HG02970 (cell line): Measurements from ENCODE around the gene MCTP2.
"Not testable (repeated sequence)": the region's sequence is repeated elsewhere in the genome, so short reads cannot be mapped to it uniquely, and the experiment has no call there.

Experiments
- ATAC-seq: cut with Tn5 transposase; IDR thresholded peaks from one replicate; pipeline ENCODE4 v1.9.1; 2021; ENCODE audit warnings: mild to moderate bottlenecking, moderate library complexity, moderate number of reproducible peaks; ENCODE audit not compliant: unreplicated experiment, low FRiP score

MCTP2 gene

DNA sequence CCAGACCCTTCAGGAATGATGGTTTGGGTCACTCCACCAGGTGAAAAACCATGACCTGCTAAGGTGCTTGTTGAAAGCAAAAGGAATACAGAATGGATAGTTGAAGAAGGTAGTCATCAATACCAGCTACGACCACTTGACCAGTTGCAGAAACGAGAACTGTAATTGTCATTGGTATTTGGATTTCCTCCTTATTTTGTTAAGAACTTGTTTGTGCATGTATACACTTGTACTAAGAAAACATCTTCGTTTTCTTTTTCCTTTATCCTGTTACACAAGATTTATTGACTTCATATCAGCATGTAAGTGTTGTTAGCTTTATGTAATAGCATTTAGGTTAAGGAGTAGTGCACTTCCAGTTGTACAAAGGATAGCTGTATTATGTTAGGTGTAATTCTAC is 261.8 kb downstream of the MCTP2 start:
- no peak for ATAC-seq

DNA sequence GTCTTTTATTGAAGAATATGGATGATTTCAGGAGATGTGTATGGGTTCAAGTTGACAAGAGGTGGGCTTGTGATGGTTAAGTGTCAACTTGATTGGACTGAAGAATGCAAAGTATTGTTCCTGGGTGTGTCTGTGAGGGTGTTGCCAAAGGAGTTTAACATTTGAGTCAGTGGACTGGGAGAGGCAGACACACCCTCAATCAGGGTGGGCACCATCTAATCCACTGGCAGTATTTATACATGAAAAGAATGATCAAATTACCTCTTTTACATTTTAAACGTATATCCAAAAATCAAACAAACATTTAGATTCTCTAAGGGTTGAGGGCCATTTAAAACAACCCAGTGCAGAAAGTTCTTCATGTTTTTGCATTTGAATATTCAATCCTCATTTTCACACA is 262.2 kb downstream of the MCTP2 start:
- ATAC-seq, result not testable (repeated sequence)

DNA sequence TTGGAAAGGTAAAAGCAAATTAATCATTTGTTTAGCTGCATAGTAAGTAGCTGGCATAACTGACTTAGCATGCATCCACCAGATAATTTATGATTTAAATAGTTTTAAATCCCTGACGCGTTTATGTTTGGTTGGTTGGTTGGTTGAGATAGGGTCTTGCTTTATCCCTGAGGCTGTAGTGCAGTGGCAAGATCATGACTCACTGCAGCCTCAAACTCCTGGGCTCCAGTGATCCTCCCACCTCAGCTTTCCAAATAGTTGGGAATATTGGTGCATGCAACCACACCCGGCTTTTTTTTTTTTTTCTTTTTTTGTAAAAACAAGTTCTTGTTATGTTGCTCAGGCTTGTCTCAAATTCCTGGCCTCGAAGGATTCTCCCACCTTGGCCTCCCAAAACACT is 263.4 kb downstream of the MCTP2 start:
- ATAC-seq, result no peak

DNA sequence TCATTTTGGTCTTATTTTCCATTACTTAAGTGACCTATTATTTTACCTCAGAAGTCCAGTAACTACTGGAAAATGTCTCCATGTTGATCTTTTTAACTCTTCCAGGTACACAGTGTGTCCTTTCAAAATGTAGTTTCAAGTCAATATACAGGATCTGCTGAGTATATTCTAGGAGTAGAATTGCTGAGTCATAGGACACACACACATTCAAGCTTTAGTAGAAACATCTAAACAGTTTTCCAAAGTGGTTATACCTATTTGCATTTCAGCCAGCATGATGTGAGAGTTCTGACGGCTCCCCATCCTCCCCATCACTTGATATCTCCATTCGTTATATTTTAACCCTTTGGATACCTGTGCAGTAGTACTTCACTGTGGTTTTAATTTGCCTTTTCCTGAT is 271.9 kb downstream of the MCTP2 start:
- no peak for ATAC-seq

DNA sequence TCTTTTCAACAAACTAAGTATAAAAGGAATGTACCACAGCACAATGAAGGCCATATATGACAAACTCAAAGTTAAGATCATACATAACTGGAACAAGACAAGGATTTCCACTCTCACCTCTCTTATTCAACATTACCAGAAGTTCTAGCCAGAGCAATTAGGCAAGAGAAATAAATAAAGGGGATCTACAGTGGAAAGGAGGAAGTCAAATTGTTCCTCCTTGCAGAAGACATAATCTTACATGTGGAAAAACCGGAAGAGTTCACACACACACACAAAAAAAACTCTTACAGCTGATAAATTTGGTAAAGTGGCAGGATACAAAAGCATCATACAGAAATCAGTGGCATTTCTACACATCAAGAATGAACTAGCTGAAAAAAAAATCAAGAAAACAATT is 277.9 kb downstream of the MCTP2 start:
- no peak for ATAC-seq

DNA sequence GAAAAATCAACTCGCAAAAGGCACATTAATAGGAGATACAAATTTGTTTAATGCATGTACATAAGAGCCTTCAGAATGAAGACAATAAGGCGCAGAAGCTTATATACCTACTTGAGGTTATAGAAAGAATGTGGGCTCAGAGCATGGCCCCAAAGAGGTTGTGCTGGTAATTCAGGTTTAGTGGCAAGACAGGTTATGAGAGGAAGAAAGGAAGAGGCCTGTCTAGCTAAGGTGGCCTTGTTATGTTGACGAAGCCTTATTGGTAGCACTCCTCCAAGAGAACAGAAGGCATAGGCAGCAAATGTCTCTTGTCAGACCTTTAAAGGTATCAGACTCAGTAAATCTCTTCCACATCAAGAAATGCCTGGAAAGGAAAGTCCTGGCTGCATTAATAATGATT is 290.8 kb downstream of the MCTP2 start:
- ATAC-seq, result no peak

DNA sequence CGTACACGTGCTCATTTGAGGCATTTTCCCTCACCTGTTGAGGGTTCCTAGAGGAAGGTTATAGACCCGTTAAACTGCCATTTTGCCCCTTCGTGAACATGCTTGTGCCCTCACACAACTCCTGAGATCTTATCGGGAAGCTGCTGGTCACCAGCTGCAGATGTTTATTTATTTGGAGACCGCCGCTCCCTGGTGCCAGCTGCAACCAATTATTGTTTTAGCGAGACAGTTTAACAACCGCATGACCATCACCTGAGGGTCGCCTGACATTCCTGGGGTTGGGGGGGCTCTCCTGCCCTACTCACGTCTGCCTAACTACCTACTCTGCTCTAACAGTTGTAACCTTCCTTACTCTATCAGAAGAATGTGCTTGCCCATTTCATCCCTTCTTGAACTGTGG is 292.5 kb downstream of the MCTP2 start:
- no peak for ATAC-seq

DNA sequence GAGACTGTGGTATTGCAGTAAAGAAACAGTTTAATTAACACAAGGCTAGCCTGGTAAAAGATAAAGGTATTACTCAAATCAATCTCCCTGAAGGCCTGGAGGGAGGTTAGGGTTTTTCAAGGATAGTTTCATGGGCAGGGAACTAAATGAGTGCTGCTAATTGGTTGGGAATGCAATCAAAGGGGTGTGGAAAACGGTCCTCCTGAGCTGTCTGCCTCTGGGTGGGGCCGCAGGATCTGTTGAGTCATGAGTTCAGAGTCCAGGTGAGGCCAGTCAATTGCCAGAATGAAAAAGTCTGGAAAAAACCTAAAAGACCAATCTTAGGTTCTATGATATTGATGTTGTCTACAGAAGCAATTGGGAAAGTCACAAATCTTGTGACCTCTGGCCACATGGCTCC is 293.2 kb downstream of the MCTP2 start:
- ATAC-seq, result no peak

DNA sequence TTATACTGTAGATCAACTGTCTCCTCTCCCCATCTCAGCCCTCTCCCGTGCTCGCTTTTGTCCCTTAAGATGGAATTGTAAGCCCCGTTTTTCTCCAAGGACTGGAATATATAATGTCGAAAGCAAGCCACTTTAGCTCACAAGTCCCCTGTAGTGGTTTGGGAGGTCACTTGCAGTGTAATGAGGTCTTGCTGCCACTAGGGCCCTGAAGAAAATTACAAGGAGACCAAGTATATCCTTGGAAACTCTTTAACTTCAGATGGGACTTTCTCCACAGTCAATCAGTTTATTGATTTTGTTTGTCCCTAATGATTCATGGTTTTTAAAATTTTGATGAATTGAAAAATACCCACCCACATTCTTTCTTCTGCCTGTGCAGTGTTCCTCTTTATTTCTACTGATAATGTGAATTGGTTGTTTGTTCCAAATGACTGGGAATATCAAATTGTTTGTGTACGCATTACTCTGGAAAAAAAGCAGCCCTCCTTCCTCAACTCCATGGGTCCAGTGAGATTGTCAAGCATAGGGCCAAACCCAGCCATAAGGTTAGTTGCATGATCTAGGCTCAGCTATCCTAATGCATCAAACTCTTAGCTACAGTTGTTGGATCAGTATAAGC is 294.8 kb downstream of the MCTP2 start:
- ATAC-seq, result no peak

DNA sequence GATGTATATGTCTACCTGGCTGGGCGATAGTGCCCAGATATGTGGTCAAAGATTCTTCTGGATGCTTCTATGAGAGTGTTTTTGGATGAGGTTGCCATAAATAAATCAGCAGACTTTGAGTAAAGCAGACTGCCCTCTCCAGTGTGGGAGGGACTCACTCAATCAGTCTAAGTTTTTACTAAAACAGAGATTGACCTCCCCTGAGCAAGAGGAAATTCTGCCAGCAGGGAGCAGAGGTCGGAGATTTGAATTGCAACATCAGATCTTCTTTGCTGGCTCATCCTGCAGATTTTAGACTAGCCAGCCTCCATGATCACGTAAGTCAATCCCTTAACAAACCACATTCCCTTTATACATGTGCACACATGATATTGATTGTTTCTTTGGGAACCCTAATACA is 300.9 kb downstream of the MCTP2 start:
- ATAC-seq, result no peak
